Transverse colon (tissue), 4 donors: ENCODE data around the gene TTYH1. TPM values are rescaled to one million over a fixed set of nuclear protein-coding genes. Genes with fewer than 3 reads are reported as not detected.
A peak's percentile ranks its signal among the peaks of the same experiment; 100 is the strongest.

Experiments
- DNase-seq: peaks from one replicate; pipeline ENCODE4 v3.0.0-alpha.2; 2019
- H3K27ac ChIP-seq, 4 donors: fragments of 200-600 bp; sonication (generic); 2 replicates each; pipeline ENCODE4 v1.5.1; 2016 to 2018; ENCODE audit warnings: inconsistent platforms in 4 of 4
- H3K27me3 ChIP-seq: fragments of 200-600 bp; sonication (generic); 2 replicates; pipeline ENCODE4 v1.5.1; 2017; ENCODE audit warnings: inconsistent platforms
- H3K36me3 ChIP-seq, 4 donors: fragments of 200-600 bp; sonication (generic); 2 replicates each; pipeline ENCODE4 v1.5.1; 2017 to 2019; ENCODE audit warnings: inconsistent platforms in 4 of 4
- H3K4me1 ChIP-seq, 4 donors: fragments of 200-600 bp; sonication (generic); 2 replicates each; pipeline ENCODE4 v1.5.1; 2017 to 2020; ENCODE audit warnings: inconsistent platforms in 4 of 4
- H3K4me3 ChIP-seq, 4 donors: fragments of 200-600 bp; sonication (generic); 1 replicate in 1 of 4; 2 replicates in 3 of 4; pipeline versions ENCODE4 v1.5.1 to v1.6.1; 2017 to 2019; ENCODE audit warnings: inconsistent platforms in 4 of 4
- H3K9me3 ChIP-seq, 2 donors: fragments of 200-600 bp; sonication (generic); 2 replicates each; pipeline ENCODE4 v1.5.1; 2017 to 2019; ENCODE audit warnings: inconsistent platforms in 2 of 2
- CTCF ChIP-seq, 5 experiments: fragments of 200-600 bp in 3 of 5; fragments of 450-650 bp in 2 of 5; sonication (generic) in 3 of 5; IDR thresholded peaks; 1 replicate in 2 of 5; 2 replicates in 3 of 5; pipeline ENCODE4 v1.5.1; 2016 to 2017; ENCODE audit warnings: antibody characterized with exemption in 5 of 5, inconsistent platforms in 3 of 5, mild to moderate bottlenecking in 2 of 5, moderate library complexity in 1 of 5
- EP300 ChIP-seq: sonication (generic); formaldehyde crosslinking; IDR thresholded peaks from one replicate; pipeline ENCODE4 v1.6.1; 2017; ENCODE audit warnings: antibody characterized with exemption, low read depth
- POLR2A ChIP-seq: fragments of 450-650 bp; IDR thresholded peaks from one replicate; pipeline ENCODE4 v1.6.1; 2016; ENCODE audit warnings: antibody characterized with exemption, mild to moderate bottlenecking, moderate library complexity
- POLR2AphosphoS5 ChIP-seq, 3 donors: sonication (generic); formaldehyde crosslinking; IDR thresholded peaks; one replicate each; pipeline ENCODE4 v1.6.1; 2016; ENCODE audit warnings: antibody characterized with exemption in 3 of 3
- WGBS, 2 donors: methylation state at CpG; one replicate each; pipeline ENCODE4 v1.1.5; 2018; ENCODE audit warnings: low coverage in 1 of 2; 5-methylcytosine and 5-hydroxymethylcytosine counted together
- in situ Hi-C, 4 donors: fragments of 200-750 bp; cut with MboI; loops; one replicate each; pipeline versions ENCODE4 v1.15.0 to v1.15.1; 2017; ENCODE audit warnings: low sequenced_read_pairs in 3 of 4, low pct_ligation_motif_present in 1 of 4, low pct_unique_long_range_greater_than_20kb in 1 of 4
- intact Hi-C: fragments of 100-400 bp; cut with DNase I; formaldehyde crosslinking; loops from one replicate; pipeline ENCODE4 v1.15.1; 2023; ENCODE audit warnings: low total_unique reads
- total RNA-seq, 4 donors: library from RNA; depleted of rRNA; stranded (reverse); fragments of >200 nt; gene quantifications; one replicate each; pipeline ENCODE4 v1.1.0, GENCODE V29; 2016

Gene TTYH1
- total RNA-seq, 4 donors from 2014 or later, result 1.1 to 7.5 (median 3.0) TPM

GRCh38 chr19:54448040-54448773 lies 32.9 kb downstream of the TTYH1 start:
- peak in 1 of 3 donors; percentile 15 for TF ChIP-seq POLR2AphosphoS5 (IDR thresholded peaks at IDR 0.05)
- no peak for TF ChIP-seq EP300
- no peak for TF ChIP-seq POLR2A
- peak in 1 of 5 experiments; percentile 20 for TF ChIP-seq CTCF (IDR thresholded peaks at IDR 0.05)
- H3K4me1 ChIP-seq, result peaks cover 28 to 48% (median 36%) of the 10 kb centered on the region in 4 donors
- DNase-seq, result peak; percentile 63
- H3K27ac ChIP-seq, result peak overlapping the region; percentile 95 to 98 (median 96)
- peak overlapping the region; percentile 80 to 99 (median 94) for H3K4me3 ChIP-seq
- no peaks in the 10 kb centered on the region for H3K27me3 ChIP-seq
- peaks cover 0 to 17% (median 8%) of the 10 kb centered on the region in 4 donors for H3K36me3 ChIP-seq
- no peaks in the 10 kb centered on the region for H3K9me3 ChIP-seq
- 1 to 14% methylated on average over 3 to 34 of the region's 34 CpGs for WGBS, 2 donors
- intact Hi-C loops, result no loop called here
- in situ Hi-C loops, result no loop called here

DNA sequence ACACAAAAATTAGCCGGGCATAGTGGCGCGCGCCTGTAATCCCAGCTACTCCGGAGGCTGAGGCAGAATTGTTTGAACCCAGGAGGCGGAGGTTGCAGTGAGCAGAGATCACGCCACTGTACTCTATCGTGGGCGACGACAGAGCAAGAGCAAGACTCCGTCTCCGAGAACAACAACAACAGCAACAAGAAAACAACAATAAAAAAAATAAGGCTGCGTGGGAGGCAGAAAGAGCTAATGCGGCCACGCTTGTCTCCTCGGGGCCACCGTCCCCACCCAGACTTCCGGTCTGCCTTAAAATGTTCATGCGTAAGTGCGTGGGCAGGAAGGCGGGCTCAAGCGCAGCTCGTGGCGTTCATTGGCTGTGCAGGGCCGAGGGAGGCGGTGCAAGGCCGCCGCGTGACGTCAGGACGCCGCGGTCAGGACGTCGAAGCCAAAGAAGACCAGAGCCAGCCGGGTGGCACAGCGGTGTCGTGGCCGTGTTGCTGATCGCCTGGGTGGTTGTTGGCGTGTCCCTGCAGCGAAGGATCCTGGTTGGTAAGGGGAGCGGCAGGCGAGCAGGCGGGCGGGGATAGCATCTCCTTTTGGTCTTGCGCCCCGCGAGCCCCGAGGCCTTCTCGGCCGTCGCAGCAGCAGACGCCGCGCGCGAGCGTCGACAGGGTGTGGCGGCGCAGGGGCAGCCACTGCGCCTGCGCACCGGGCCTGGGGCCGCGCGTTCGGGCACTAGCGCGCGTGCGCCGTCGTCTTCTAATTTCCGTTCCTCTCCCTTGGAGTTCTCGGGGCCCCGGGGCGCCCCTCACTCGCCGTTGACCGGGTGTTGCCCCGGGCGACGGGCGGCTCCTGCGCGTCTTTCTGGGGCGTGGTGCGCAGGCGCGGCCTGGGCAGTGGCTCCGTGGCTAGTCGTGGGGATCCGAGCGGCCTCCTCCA lies 33.8 kb downstream of the TTYH1 start, which contains the start of gene LENG8:
Gene LENG8 (plus strand): TSS at position 426 of the 927 bp plus-strand sequence. CDS start 2,146 bp downstream, outside the sequence.
- in situ Hi-C loops, result no loop called here
- peaks cover 28 to 48% (median 36%) of the 10 kb centered on the region in 4 donors for H3K4me1 ChIP-seq

DNA sequence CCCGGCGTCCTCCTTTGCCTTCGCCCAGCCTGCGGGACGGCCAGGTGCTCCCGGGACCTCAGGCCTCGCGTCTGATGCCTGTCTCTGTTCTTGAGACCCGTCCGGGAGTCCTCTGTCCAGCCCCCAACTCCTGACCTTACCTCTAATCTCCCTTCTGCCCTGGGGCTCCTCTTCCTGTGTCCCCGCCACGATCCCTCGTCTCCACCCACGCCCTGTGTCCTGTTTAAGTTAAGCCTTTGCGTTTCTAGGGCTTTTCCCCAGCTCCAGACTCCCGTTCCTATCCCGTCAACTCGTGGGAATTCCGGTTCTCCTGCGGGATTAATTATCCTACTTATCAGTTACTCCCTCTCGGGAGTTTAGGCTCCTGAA lies 34.4 kb downstream of the TTYH1 start:
- H3K4me1 ChIP-seq, result peaks cover 28 to 48% (median 36%) of the 10 kb centered on the region in 4 donors
- no peaks in the 10 kb centered on the region for H3K27me3 ChIP-seq
- peak overlapping the region; percentile 75 to 99 (median 94) for H3K4me3 ChIP-seq
- intact Hi-C loops, result no loop called here
- H3K36me3 ChIP-seq, result peaks cover 0 to 32% (median 15%) of the 10 kb centered on the region in 4 donors
- no peak for TF ChIP-seq EP300
- TF ChIP-seq CTCF (IDR thresholded peaks at IDR 0.05), result no peak
- in situ Hi-C loops, result no loop called here
- H3K27ac ChIP-seq, result peak overlapping the region; percentile 95 to 98 (median 96)
- no peaks in the 10 kb centered on the region for H3K9me3 ChIP-seq
- WGBS, 2 donors, result 0 to 2% methylated on average over 8 to 21 of the region's 21 CpGs
- DNase-seq, result no peak

More for the DNA sequence above, 33.8 kb downstream of the TTYH1 start, which contains the start of gene LENG8:
- H3K27ac ChIP-seq, result peak within 1 kb of the TSS; percentile 95 to 98 (median 96)
- no peak for TF ChIP-seq CTCF (IDR thresholded peaks at IDR 0.05)
- TF ChIP-seq POLR2AphosphoS5 (IDR thresholded peaks at IDR 0.05), result peak; percentile 98 to 99 (median 98)
- TF ChIP-seq EP300, result no peak
- TF ChIP-seq POLR2A, result peak; percentile 96
- H3K27me3 ChIP-seq, result no peaks in the 10 kb centered on the region
- intact Hi-C loops, result no loop called here
- peak within 1 kb of the TSS; percentile 80 to 99 (median 94) for H3K4me3 ChIP-seq
- H3K9me3 ChIP-seq, result no peaks in the 10 kb centered on the region
- WGBS, 2 donors, result 0% methylated on average over 5 to 58 of the region's 96 CpGs
- peaks cover 0 to 25% (median 12%) of the 10 kb centered on the region in 4 donors for H3K36me3 ChIP-seq
- DNase-seq, result peak; percentile 98
